ENCODE measurements around the gene ACTL8. TPM values are rescaled to one million over a fixed set of nuclear protein-coding genes. Genes with fewer than 3 reads are reported as not detected.

The ACTL8 gene
- total and polyA plus RNA-seq, 2 experiments from 2014 or later: 0.38 to 0.71 TPM

DNA sequence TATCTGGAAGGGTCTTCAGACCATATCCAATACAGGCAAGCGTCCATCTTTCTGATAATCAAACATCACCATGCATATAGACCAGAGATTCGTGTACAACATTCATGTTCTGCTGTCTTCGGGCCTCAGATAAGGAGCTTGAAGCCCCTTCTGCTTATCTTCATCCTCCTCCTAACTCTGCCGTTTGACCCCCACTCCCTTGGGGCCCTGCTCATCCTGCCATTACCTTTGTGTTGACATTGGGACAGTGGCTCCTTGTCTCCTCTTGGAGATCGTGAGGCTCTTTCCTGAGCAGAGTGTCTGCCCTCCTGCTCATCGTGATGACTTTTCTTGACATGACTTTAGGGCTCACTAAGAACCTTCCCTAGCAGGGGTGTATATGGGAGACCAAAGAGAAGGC is 37.3 kb downstream of the ACTL8 start (continued):
- TF ChIP-seq, protein P1, sequence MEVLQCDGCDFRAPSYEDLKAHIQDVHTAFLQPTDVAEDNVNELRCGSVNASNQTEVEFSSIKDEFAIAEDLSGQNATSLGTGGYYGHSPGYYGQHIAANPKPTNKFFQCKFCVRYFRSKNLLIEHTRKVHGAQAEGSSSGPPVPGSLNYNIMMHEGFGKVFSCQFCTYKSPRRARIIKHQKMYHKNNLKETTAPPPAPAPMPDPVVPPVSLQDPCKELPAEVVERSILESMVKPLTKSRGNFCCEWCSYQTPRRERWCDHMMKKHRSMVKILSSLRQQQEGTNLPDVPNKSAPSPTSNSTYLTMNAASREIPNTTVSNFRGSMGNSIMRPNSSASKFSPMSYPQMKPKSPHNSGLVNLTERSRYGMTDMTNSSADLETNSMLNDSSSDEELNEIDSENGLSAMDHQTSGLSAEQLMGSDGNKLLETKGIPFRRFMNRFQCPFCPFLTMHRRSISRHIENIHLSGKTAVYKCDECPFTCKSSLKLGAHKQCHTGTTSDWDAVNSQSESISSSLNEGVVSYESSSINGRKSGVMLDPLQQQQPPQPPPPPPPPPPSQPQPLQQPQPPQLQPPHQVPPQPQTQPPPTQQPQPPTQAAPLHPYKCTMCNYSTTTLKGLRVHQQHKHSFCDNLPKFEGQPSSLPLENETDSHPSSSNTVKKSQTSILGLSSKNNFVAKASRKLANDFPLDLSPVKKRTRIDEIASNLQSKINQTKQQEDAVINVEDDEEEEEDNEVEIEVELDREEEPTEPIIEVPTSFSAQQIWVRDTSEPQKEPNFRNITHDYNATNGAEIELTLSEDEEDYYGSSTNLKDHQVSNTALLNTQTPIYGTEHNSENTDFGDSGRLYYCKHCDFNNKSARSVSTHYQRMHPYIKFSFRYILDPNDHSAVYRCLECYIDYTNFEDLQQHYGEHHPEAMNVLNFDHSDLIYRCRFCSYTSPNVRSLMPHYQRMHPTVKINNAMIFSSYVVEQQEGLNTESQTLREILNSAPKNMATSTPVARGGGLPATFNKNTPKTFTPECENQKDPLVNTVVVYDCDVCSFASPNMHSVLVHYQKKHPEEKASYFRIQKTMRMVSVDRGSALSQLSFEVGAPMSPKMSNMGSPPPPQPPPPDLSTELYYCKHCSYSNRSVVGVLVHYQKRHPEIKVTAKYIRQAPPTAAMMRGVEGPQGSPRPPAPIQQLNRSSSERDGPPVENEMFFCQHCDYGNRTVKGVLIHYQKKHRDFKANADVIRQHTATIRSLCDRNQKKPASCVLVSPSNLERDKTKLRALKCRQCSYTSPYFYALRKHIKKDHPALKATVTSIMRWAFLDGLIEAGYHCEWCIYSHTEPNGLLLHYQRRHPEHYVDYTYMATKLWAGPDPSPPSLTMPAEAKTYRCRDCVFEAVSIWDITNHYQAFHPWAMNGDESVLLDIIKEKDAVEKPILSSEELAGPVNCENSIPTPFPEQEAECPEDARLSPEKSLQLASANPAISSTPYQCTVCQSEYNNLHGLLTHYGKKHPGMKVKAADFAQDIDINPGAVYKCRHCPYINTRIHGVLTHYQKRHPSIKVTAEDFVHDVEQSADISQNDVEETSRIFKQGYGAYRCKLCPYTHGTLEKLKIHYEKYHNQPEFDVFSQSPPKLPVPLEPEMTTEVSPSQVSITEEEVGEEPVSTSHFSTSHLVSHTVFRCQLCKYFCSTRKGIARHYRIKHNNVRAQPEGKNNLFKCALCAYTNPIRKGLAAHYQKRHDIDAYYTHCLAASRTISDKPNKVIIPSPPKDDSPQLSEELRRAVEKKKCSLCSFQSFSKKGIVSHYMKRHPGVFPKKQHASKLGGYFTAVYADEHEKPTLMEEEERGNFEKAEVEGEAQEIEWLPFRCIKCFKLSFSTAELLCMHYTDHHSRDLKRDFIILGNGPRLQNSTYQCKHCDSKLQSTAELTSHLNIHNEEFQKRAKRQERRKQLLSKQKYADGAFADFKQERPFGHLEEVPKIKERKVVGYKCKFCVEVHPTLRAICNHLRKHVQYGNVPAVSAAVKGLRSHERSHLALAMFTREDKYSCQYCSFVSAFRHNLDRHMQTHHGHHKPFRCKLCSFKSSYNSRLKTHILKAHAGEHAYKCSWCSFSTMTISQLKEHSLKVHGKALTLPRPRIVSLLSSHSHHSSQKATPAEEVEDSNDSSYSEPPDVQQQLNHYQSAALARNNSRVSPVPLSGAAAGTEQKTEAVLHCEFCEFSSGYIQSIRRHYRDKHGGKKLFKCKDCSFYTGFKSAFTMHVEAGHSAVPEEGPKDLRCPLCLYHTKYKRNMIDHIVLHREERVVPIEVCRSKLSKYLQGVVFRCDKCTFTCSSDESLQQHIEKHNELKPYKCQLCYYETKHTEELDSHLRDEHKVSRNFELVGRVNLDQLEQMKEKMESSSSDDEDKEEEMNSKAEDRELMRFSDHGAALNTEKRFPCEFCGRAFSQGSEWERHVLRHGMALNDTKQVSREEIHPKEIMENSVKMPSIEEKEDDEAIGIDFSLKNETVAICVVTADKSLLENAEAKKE (CRISPR knock-in tag; IDR thresholded peaks at IDR 0.05): no peak
- TF ChIP-seq EZH2 (IDR thresholded peaks at IDR 0.05; ENCODE audit: low read depth, unreplicated experiment) (no peak), JUNB (IDR thresholded peaks at IDR 0.05; ENCODE audit: unreplicated experiment) (no peak)

DNA sequence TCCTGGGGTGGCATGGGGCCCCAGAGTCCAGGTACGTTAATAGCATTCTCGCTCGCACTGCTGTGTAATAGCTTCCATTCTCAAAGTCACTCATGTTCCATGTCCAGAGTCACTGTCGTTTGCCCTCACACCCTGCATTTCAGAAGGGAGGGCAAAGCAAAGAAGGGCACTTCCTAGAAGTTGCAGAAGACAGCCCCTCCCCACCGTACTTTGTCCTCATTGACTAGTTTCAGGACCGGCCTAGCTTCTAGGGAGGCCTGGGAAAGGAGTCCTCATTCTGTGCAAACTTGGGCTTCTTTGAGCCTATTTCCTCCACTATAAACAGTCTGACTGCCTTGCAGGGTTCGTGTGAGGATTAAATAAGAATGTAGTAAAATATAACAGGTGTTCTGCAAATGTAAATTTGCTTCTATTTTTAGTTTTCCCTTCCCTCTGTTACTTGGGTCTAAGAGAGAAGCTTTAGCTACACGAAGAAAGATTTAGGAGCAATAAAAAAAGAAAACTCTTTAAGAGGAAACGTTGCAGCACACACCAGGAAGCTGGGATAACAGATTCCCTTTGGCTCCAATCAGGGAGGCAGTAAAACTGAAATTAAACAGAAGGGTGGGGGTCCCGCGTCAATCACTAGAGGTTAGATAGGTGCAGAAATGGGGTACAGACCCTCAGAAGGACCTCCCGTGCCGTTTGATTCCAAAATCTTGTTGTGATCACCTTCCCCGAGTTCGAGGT is 40.1 kb downstream of the ACTL8 start:
- no peak overlapping the region for H2AFZ ChIP-seq
- no peak overlapping the region for H3K27ac Mint-ChIP-seq
- no peak for ATAC-seq
- no peaks in the 10 kb centered on the region for H3F3A ChIP-seq (replicated peaks; ENCODE audit: low read depth)
- no peak overlapping the region for H3K27ac ChIP-seq (ENCODE audit: low read depth)
- H4K20me1 ChIP-seq (replicated peaks; ENCODE audit: insufficient read depth): no peaks in the 10 kb centered on the region
- no peaks in the 10 kb centered on the region for H3K9me3 Mint-ChIP-seq
- no peaks in the 10 kb centered on the region for H3K27me3 ChIP-seq (ENCODE audit: insufficient read depth)
- H3K36me3 Mint-ChIP-seq (ENCODE audit: low read depth): no peaks in the 10 kb centered on the region
- DNase-seq (ENCODE audit: low spot score): no peak
- no peaks in the 10 kb centered on the region for H3K79me2 ChIP-seq (replicated peaks; ENCODE audit: insufficient read depth)
- no peaks in the 10 kb centered on the region; the same call in 2 of the 3 replicates for H3K4me1 Mint-ChIP-seq
- no peaks in the 10 kb centered on the region for H3K36me3 ChIP-seq (ENCODE audit: insufficient read depth)
- H3K9me2 ChIP-seq (ENCODE audit: insufficient read depth): no peaks in the 10 kb centered on the region
- no peak overlapping the region for H3K4me2 ChIP-seq
- peaks cover 4% of the 10 kb centered on the region for H3K27me3 Mint-ChIP-seq (ENCODE audit: insufficient read depth, low read depth, poor library complexity)
- H3K4me3 ChIP-seq: no peak overlapping the region
- no peaks in the 10 kb centered on the region for H3K4me1 ChIP-seq (ENCODE audit: insufficient read depth)
- H3K4me3 Mint-ChIP-seq: no peak overlapping the region
- TF ChIP-seq, protein P1 (CRISPR knock-in tag; IDR thresholded peaks at IDR 0.05): no peak
- TF ChIP-seq REST (IDR thresholded peaks at IDR 0.05; ENCODE audit: unreplicated experiment): no peak
